ENCODE measurements around the gene RNF31. TPM values are rescaled to one million over a fixed set of nuclear protein-coding genes. Genes with fewer than 3 reads are reported as not detected.

Gene RNF31
- total and polyA plus RNA-seq, 2 of the 13 experiments (the other 11 are each of a cell fraction or from before 2014, with no cell fraction given) = 48.2 to 86.8 TPM

- H2AFZ ChIP-seq (ENCODE audit: low read length) = no peak overlapping the region
- no peak for ATAC-seq
- H3K27ac ChIP-seq (ENCODE audit: extremely low read length, insufficient read depth, low read length) = no peak overlapping the region
- peaks cover 50% of the 10 kb centered on the region for H3K4me1 ChIP-seq (ENCODE audit: insufficient read depth, low read length)
- ChIA-PET POLR2A (interaction anchor here (1.0 to 14.4 kb wide), 5 partner anchors 7 to 41 kb away, joined by 3 to 627 read pairs (median 133); partner anchors contain the start of genes DCAF11, NRL and PSME1), CTCF (ENCODE audit: low intra/inter-chr PET ratio, low total read pairs) (no interaction called here)
- no peak overlapping the region for H3K4me2 ChIP-seq (ENCODE audit: low read depth, low read length)
- H3K9ac ChIP-seq (ENCODE audit: insufficient read depth, low read depth, low read length) = no peak overlapping the region
- in situ Hi-C loops (cut with HindIII; ENCODE audit: extremely low pct_ligation_motif_present, low pct_unique_long_range_greater_than_20kb) = no loop called here
- no peak for FAIRE-seq
- peaks cover 47 to 65% of the 10 kb centered on the region in 2 experiments for H3K36me3 ChIP-seq (replicated peaks in 1 of 2; ENCODE audit: control insufficient read depth in 1 of 2, insufficient read depth in 2 of 2, low read length in 2 of 2)
- peaks cover 28% of the 10 kb centered on the region for H3K79me2 ChIP-seq (ENCODE audit: insufficient read depth, low read length)
- 95% methylated on average over 17 of the region's 17 CpGs for WGBS (ENCODE audit: low lambda C conversion rate)
- no TSS peak for BruUV-seq (replicated peaks)
- no peak overlapping the region for H3K4me3 ChIP-seq (replicated peaks in 1 of 3; ENCODE audit: insufficient read depth in 1 of 3, low read depth in 2 of 3, low read length in 3 of 3)
- H3K27me3 ChIP-seq (ENCODE audit: control insufficient read depth in 1 of 2, insufficient read depth in 2 of 2, low read length in 2 of 2) = peaks cover 0 to 6% of the 10 kb centered on the region in 2 experiments; a peak in 1 of 5 replicates
- intact Hi-C loops (cut with micrococcal nuclease; ENCODE audit: unreplicated experiment) = no loop called here
- DNase-seq (ENCODE audit: low spot score) = no peak
- no peaks in the 10 kb centered on the region for H3K9me3 ChIP-seq (ENCODE audit: low read length)
- 0 out of 2 replicates have a peak, but pooled peaks cover 4% of the 10 kb centered on the region for H4K20me1 ChIP-seq (ENCODE audit: insufficient read depth, low read length)
- TF ChIP-seq CSRNP1 (CRISPR knock-in tag; IDR thresholded peaks at IDR 0.05) = no peak
- TF ChIP-seq PREB (CRISPR knock-in tag; IDR thresholded peaks at IDR 0.05) = peak; percentile 50; the same call in 1 of the 2 replicates
- no peak for TF ChIP-seq ZNF761 (CRISPR knock-in tag; conservative IDR thresholded peaks at IDR 0.05)
- no peak for TF ChIP-seq DR1 (CRISPR knock-in tag; IDR thresholded peaks at IDR 0.05)
- TF ChIP-seq PAF1 (CRISPR knock-in tag; IDR thresholded peaks at IDR 0.05) = peak; percentile 63
- peak; percentile 35; the same call in 1 of the 2 replicates for TF ChIP-seq ZNF768 (CRISPR knock-in tag; IDR thresholded peaks at IDR 0.05)
- TF ChIP-seq, protein P1, sequence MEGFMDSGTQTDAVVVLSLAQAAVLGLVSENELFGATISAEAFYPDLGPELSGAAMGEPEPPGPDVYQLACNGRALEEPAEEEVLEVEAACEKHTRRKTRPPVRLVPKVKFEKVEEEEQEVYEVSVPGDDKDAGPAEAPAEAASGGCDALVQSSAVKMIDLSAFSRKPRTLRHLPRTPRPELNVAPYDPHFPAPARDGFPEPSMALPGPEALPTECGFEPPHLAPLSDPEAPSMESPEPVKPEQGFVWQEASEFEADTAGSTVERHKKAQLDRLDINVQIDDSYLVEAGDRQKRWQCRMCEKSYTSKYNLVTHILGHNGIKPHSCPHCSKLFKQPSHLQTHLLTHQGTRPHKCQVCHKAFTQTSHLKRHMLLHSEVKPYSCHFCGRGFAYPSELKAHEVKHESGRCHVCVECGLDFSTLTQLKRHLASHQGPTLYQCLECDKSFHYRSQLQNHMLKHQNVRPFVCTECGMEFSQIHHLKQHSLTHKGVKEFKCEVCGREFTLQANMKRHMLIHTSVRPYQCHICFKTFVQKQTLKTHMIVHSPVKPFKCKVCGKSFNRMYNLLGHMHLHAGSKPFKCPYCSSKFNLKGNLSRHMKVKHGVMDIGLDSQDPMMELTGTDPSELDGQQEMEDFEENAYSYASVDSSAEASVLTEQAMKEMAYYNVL (CRISPR knock-in tag; IDR thresholded peaks at IDR 0.05; ENCODE audit: borderline replicate concordance) = peak; percentile 35; the same call in 1 of the 2 replicates
- 0 out of 4 replicates have a peak, but pooled peaks of 1 of the 2 experiments have one; percentile 28 for TF ChIP-seq POLR2A (IDR thresholded peaks at IDR 0.05; ENCODE audit: insufficient read depth in 1 of 2, low read depth in 2 of 2, low read length in 2 of 2)
- no peak for TF ChIP-seq SOX5 (CRISPR knock-in tag; IDR thresholded peaks at IDR 0.05; ENCODE audit: borderline replicate concordance)
- TF ChIP-seq HNRNPL (IDR thresholded peaks at IDR 0.05; ENCODE audit: low read depth, low read length) = peak; percentile 67; the same call in 1 of the 2 replicates
- TF ChIP-seq ZNF274 (CRISPR knock-in tag; IDR thresholded peaks at IDR 0.05) = 0 out of 2 replicates have a peak, but pooled peaks have one; percentile 12
- 0 out of 2 replicates have a peak, but pooled peaks have one; percentile 20 for TF ChIP-seq PRDM10 (CRISPR knock-in tag; IDR thresholded peaks at IDR 0.05; ENCODE audit: low read depth)
- peak; percentile 93 for TF ChIP-seq AGO2 (optimal IDR thresholded peaks at IDR 0.05; ENCODE audit: low read depth, low read length)
- TF ChIP-seq NFIB (CRISPR knock-in tag; IDR thresholded peaks at IDR 0.05; ENCODE audit: borderline replicate concordance) = no peak
These were observed 48.1 kb upstream of the RNF31 start for GRCh38 chr14:24098927-24099813.

Data from HepG2 (cell line).